MM.1S (cell line): ENCODE results near the gene GOLPH3.

ENCODE experiments used
- DNase-seq: peaks from one replicate; pipeline ENCODE4 v3.0.0-alpha.2; 2015
- H2AFZ ChIP-seq: fragments of 300-600 bp; sonication (generic); 2 replicates; pipeline ENCODE4 v1.6.0; 2016; ENCODE audit warnings: antibody characterized with exemption, low read length
- H3F3A ChIP-seq: fragments of 300-600 bp; sonication (generic); 2 replicates; pipeline ENCODE4 v1.6.1; 2016; ENCODE audit warnings: mild to moderate bottlenecking, antibody characterized with exemption, low read length, moderate library complexity, mixed read lengths; ENCODE audit not compliant: insufficient read depth
- H3K27ac ChIP-seq: fragments of 300-600 bp; sonication (generic); 2 replicates; pipeline ENCODE4 v1.5.1; 2016; ENCODE audit warnings: mild to moderate bottlenecking, low read length
- H3K27me3 ChIP-seq: fragments of 300-600 bp; sonication (generic); replicated peaks from 2 replicates; pipeline ENCODE4 v1.6.0; 2016; ENCODE audit warnings: low read length; ENCODE audit not compliant: insufficient read depth
- H3K36me3 ChIP-seq: fragments of 300-600 bp; sonication (generic); replicated peaks from 2 replicates; pipeline ENCODE4 v1.6.1; 2016; ENCODE audit warnings: mild to moderate bottlenecking, low read length, mixed read lengths; ENCODE audit not compliant: insufficient read depth
- H3K4me1 ChIP-seq: fragments of 300-600 bp; sonication (generic); 2 replicates; pipeline ENCODE4 v1.6.1; 2016; ENCODE audit warnings: low read length, mixed read lengths
- H3K4me2 ChIP-seq: fragments of 300-600 bp; sonication (generic); 2 replicates; pipeline ENCODE4 v1.6.0; 2016; ENCODE audit warnings: low read depth, low read length
- H3K4me3 ChIP-seq: fragments of 300-600 bp; sonication (generic); 2 replicates; pipeline ENCODE4 v1.5.1; 2016; ENCODE audit warnings: low read length, mixed read lengths
- H3K79me2 ChIP-seq: fragments of 300-600 bp; sonication (generic); 2 replicates; pipeline ENCODE4 v1.6.1; 2016; ENCODE audit warnings: mixed run types, low read length, mixed read lengths
- H3K9ac ChIP-seq: fragments of 300-600 bp; sonication (generic); 2 replicates; pipeline ENCODE4 v1.6.1; 2016; ENCODE audit warnings: low read length, mixed read lengths
- H3K9me2 ChIP-seq: fragments of 300-600 bp; sonication (generic); replicated peaks from 2 replicates; pipeline ENCODE4 v1.6.1; 2016; ENCODE audit warnings: mild to moderate bottlenecking, low read length, mixed read lengths; ENCODE audit not compliant: insufficient read depth
- H3K9me3 ChIP-seq: fragments of 300-600 bp; sonication (generic); replicated peaks from 2 replicates; pipeline ENCODE4 v1.6.1; 2016; ENCODE audit warnings: mild to moderate bottlenecking, low read length, mixed read lengths; ENCODE audit not compliant: insufficient read depth
- H4K20me1 ChIP-seq: fragments of 300-600 bp; sonication (generic); 2 replicates; pipeline ENCODE4 v1.6.1; 2016; ENCODE audit warnings: mild to moderate bottlenecking, low read length, moderate library complexity, mixed read lengths; ENCODE audit not compliant: insufficient read depth
- EZH2 ChIP-seq: fragments of 300-600 bp; sonication (generic); optimal IDR thresholded peaks from 2 replicates; pipeline ENCODE3; 2017; ENCODE audit warnings: low read depth, mild to moderate bottlenecking, antibody characterized with exemption, low read length, mixed read lengths
- EZH2phosphoT487 ChIP-seq: fragments of 300-600 bp; sonication (generic); IDR thresholded peaks from 2 replicates; pipeline ENCODE4 v1.6.1; 2018; ENCODE audit warnings: antibody characterized with exemption, low read length
- TF ChIP-seq, protein P1 (sequence below): fragments of 300-600 bp; sonication (generic); IDR thresholded peaks from 2 replicates; pipeline ENCODE4 v1.5.1; 2016; ENCODE audit warnings: antibody characterized with exemption, low read length, mixed read lengths

The GOLPH3 gene

DNA sequence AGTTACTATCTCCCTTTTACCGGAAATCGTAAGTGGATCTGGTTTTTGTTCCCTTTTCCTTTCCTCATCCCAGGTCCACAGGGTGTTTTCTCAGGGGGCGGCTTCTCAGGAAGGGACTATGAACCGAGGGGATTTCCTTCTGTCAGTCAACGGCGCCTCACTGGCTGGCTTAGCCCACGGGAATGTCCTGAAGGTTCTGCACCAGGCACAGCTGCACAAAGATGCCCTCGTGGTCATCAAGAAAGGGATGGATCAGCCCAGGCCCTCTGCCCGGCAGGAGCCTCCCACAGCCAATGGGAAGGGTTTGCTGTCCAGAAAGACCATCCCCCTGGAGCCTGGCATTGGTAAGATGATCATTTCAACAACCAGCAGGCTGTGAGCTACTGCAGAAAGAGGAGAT is 75.8 kb downstream of the GOLPH3 start:
- Histone ChIP-seq H3K4me3 (no peak overlapping the region), H4K20me1 (no peaks in the 10 kb centered on the region), H3K36me3 (no peaks in the 10 kb centered on the region), H3K4me1 (0 out of 2 replicates have a peak, but pooled peaks cover 2% of the 10 kb centered on the region), H2AFZ (no peak overlapping the region), H3K9ac (no peak overlapping the region), H3K79me2 (no peaks in the 10 kb centered on the region), H3K27me3 (no peaks in the 10 kb centered on the region), H3F3A (peaks cover 8% of the 10 kb centered on the region), H3K9me3 (no peaks in the 10 kb centered on the region), H3K4me2 (no peak overlapping the region), H3K27ac (no peak overlapping the region), H3K9me2 (no peaks in the 10 kb centered on the region)
- no peak for DNase-seq
- TF ChIP-seq, protein P1, sequence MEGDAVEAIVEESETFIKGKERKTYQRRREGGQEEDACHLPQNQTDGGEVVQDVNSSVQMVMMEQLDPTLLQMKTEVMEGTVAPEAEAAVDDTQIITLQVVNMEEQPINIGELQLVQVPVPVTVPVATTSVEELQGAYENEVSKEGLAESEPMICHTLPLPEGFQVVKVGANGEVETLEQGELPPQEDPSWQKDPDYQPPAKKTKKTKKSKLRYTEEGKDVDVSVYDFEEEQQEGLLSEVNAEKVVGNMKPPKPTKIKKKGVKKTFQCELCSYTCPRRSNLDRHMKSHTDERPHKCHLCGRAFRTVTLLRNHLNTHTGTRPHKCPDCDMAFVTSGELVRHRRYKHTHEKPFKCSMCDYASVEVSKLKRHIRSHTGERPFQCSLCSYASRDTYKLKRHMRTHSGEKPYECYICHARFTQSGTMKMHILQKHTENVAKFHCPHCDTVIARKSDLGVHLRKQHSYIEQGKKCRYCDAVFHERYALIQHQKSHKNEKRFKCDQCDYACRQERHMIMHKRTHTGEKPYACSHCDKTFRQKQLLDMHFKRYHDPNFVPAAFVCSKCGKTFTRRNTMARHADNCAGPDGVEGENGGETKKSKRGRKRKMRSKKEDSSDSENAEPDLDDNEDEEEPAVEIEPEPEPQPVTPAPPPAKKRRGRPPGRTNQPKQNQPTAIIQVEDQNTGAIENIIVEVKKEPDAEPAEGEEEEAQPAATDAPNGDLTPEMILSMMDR = no peak
- TF ChIP-seq EZH2 (no peak), EZH2phosphoT487 (no peak)

DNA sequence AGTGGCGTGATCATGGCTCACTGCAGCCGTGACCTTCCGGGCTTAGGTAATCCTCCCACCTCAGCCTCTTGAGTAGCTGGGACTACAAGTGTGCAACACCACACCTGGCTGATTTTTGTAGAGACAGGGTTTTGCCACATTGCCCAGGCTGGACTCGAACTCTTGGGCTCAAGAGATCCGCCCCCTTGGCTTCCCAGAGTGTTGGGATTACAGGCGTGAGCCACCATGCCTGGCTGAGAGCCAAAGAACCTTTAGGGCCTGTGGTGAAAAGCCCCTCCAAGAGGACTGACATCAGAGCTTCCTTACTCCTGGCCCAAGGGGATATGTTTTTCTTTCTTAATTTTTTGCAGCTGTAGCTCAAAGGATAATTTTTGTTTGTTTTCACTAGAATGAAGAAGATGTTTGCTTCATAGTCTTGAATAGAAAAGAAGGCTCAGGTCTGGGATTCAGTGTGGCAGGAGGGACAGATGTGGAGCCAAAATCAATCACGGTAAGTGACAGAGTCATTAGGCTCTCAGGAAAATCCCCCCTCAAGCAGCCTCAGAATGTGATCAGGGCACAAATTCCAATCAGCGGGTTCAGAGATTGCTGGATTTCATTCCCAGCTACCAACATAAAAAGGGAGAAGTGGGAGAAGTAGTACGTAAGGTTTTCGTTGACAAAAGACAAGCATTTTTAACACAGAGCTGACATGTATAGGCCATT is 77.1 kb downstream of the GOLPH3 start:
- Histone ChIP-seq H3K4me1 (peaks cover 5% of the 10 kb centered on the region; the same call in 1 of the 2 replicates), H3K9ac (no peak overlapping the region), H3K4me3 (no peak overlapping the region), H3K27me3 (no peaks in the 10 kb centered on the region), H3K27ac (no peak overlapping the region), H3F3A (peaks cover 17% of the 10 kb centered on the region), H3K36me3 (no peaks in the 10 kb centered on the region), H3K79me2 (no peaks in the 10 kb centered on the region), H2AFZ (no peak overlapping the region), H3K9me3 (no peaks in the 10 kb centered on the region), H3K9me2 (no peaks in the 10 kb centered on the region), H3K4me2 (no peak overlapping the region), H4K20me1 (no peaks in the 10 kb centered on the region)
- TF ChIP-seq EZH2phosphoT487 = no peak
- TF ChIP-seq, protein P1 = no peak
- TF ChIP-seq EZH2 = no peak
- no peak for DNase-seq

DNA sequence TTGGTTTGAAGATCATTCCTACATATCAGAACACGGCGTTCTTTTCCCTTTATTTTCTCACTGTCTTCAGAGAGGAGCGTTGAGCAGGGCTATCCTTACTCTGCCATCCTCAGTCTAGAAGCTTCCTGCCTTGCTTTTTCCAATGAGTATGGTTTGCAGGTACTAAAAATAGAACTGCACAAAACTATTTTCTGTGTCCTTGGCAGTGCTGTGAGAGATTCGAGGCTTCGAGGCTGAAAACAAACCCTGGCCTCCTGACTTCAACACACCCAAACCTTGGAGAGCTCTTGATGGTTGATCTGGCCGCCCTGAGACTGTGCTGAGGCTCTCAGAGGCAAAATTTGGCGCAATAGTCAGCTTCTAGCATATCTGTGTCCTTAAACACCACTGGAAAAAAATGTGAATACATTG is 78.9 kb downstream of the GOLPH3 start:
- Histone ChIP-seq H3K9me3 (no peaks in the 10 kb centered on the region), H3K36me3 (no peaks in the 10 kb centered on the region), H2AFZ (no peak overlapping the region), H3K9me2 (no peaks in the 10 kb centered on the region), H3K4me2 (no peak overlapping the region), H3K27me3 (no peaks in the 10 kb centered on the region), H3K4me3 (no peak overlapping the region), H4K20me1 (no peaks in the 10 kb centered on the region), H3F3A (peaks cover 17% of the 10 kb centered on the region), H3K4me1 (peaks cover 5% of the 10 kb centered on the region; the same call in 1 of the 2 replicates), H3K9ac (no peak overlapping the region), H3K27ac (no peak overlapping the region), H3K79me2 (no peaks in the 10 kb centered on the region)
- DNase-seq = no peak
- no peak for TF ChIP-seq EZH2

DNA sequence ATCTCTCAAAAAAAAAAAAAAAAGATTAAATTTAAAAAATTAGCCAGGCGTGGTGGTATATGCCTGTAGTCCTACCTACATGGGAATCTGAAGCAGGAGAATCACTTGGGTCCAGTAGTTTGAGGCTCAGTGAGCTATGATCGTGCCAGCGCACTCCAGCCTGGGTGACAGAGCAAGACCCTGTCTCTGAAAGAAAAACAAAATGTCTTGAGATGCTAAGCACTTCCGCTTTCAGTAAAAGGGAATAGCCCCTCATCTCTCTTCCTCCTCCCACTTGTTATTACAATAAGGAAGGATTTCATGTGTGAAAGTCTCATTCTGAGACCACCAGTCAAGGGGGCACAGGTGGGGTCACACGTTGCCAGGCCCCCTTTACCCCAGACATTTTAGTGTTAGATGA is 79.4 kb downstream of the GOLPH3 start:
- Histone ChIP-seq H3K27me3 (no peaks in the 10 kb centered on the region), H3K4me1 (peaks cover 5% of the 10 kb centered on the region; the same call in 1 of the 2 replicates), H3K79me2 (no peaks in the 10 kb centered on the region), H3K4me2 (no peak overlapping the region), H2AFZ (no peak overlapping the region), H3K4me3 (no peak overlapping the region), H4K20me1 (no peaks in the 10 kb centered on the region), H3K9me2 (no peaks in the 10 kb centered on the region), H3F3A (peaks cover 17% of the 10 kb centered on the region), H3K27ac (no peak overlapping the region), H3K9me3 (no peaks in the 10 kb centered on the region), H3K9ac (no peak overlapping the region), H3K36me3 (no peaks in the 10 kb centered on the region)
- no peak for DNase-seq
- no peak for TF ChIP-seq EZH2
- no peak for TF ChIP-seq EZH2phosphoT487
- TF ChIP-seq, protein P1 = no peak
